ENCODE measurements around the gene PEX10. TPM values are rescaled to one million over a fixed set of nuclear protein-coding genes. Genes with fewer than 3 reads are reported as not detected.

Gene PEX10
- total RNA-seq, 2 donors from 2014 or later: 35.6 TPM

GRCh38 chr1:2408859-2409276 lies 3.5 kb downstream of the PEX10 start:
- H3K4me3 Mint-ChIP-seq: no peak overlapping the region

GRCh38 chr1:2408456-2408855 lies 3.9 kb downstream of the PEX10 start:
- no peak for DNase-seq
- Mint-ChIP-seq H3K27ac (no peak overlapping the region), H3K27me3 (ENCODE audit: insufficient read depth) (no peaks in the 10 kb centered on the region), H3K4me3 (no peak overlapping the region), H3K4me1 (peaks cover 3% of the 10 kb centered on the region), H3K36me3 (ENCODE audit: low read depth) (peaks cover 37% of the 10 kb centered on the region), H3K9me3 (no peaks in the 10 kb centered on the region)
- WGBS, 2 experiments (ENCODE audit: insufficient coverage in 1 of 2, insufficient read length in 1 of 2): 94 to 95% methylated on average over 19 to 24 of the region's 24 CpGs
- Histone ChIP-seq H3K4me1 (ENCODE audit: control insufficient read depth, insufficient read depth, low read length) (no peaks in the 10 kb centered on the region), H3K4me3 (ENCODE audit: low read length) (no peak overlapping the region), H3K9me3 (ENCODE audit: control insufficient read depth, low read length) (no peaks in the 10 kb centered on the region), H3K9ac (ENCODE audit: extremely low read depth, low read length, poor library complexity, severe bottlenecking) (no peak overlapping the region), H3K36me3 (ENCODE audit: control insufficient read depth, insufficient read depth, low read length) (peaks cover 28% of the 10 kb centered on the region), H3K27ac (ENCODE audit: low read depth, low read length) (no peak overlapping the region), H3K27me3 (ENCODE audit: control insufficient read depth, insufficient read depth, low read length, poor library complexity, severe bottlenecking) (no peaks in the 10 kb centered on the region)
- TF ChIP-seq CTCF (conservative IDR thresholded peaks at IDR 0.05): no peak

More at GRCh38 chr1:2408859-2409276, 3.5 kb downstream of the PEX10 start:
- DNase-seq: no peak
- Mint-ChIP-seq H3K27me3 (ENCODE audit: insufficient read depth) (no peaks in the 10 kb centered on the region), H3K36me3 (ENCODE audit: low read depth) (peaks cover 34% of the 10 kb centered on the region), H3K9me3 (no peaks in the 10 kb centered on the region), H3K27ac (no peak overlapping the region), H3K4me1 (peaks cover 5% of the 10 kb centered on the region)
- no peaks in the 10 kb centered on the region for H3K9me3 ChIP-seq (ENCODE audit: control insufficient read depth, low read length)
- TF ChIP-seq CTCF (conservative IDR thresholded peaks at IDR 0.05): no peak
- WGBS, 2 experiments (ENCODE audit: insufficient coverage in 1 of 2, insufficient read length in 1 of 2): 90 to 91% methylated on average over 8 to 13 of the region's 13 CpGs
- H3K4me3 ChIP-seq (ENCODE audit: low read length): no peak overlapping the region
- no peak overlapping the region for H3K9ac ChIP-seq (ENCODE audit: extremely low read depth, low read length, poor library complexity, severe bottlenecking)
- no peak overlapping the region for H3K27ac ChIP-seq (ENCODE audit: low read depth, low read length)
- peaks cover 26% of the 10 kb centered on the region for H3K36me3 ChIP-seq (ENCODE audit: control insufficient read depth, insufficient read depth, low read length)
- H3K4me1 ChIP-seq (ENCODE audit: control insufficient read depth, insufficient read depth, low read length): peaks cover 2% of the 10 kb centered on the region
- no peaks in the 10 kb centered on the region for H3K27me3 ChIP-seq (ENCODE audit: control insufficient read depth, insufficient read depth, low read length, poor library complexity, severe bottlenecking)

GRCh38 chr1:2407991-2408275 lies 4.4 kb downstream of the PEX10 start:
- no peaks in the 10 kb centered on the region for H3K9me3 ChIP-seq (ENCODE audit: control insufficient read depth, low read length)
- 93 to 98% methylated on average over 8 of the region's 8 CpGs for WGBS, 2 experiments (ENCODE audit: insufficient coverage in 1 of 2, insufficient read length in 1 of 2)
- no peak for TF ChIP-seq CTCF (conservative IDR thresholded peaks at IDR 0.05)
- peaks cover 3% of the 10 kb centered on the region for H3K4me1 Mint-ChIP-seq
- DNase-seq: no peak
- H3K9me3 Mint-ChIP-seq: no peaks in the 10 kb centered on the region
- H3K4me1 ChIP-seq (ENCODE audit: control insufficient read depth, insufficient read depth, low read length): no peaks in the 10 kb centered on the region
- H3K27me3 ChIP-seq (ENCODE audit: control insufficient read depth, insufficient read depth, low read length, poor library complexity, severe bottlenecking): no peaks in the 10 kb centered on the region
- peaks cover 33% of the 10 kb centered on the region for H3K36me3 ChIP-seq (ENCODE audit: control insufficient read depth, insufficient read depth, low read length)
- no peak overlapping the region for H3K4me3 ChIP-seq (ENCODE audit: low read length)
- H3K36me3 Mint-ChIP-seq (ENCODE audit: low read depth): peaks cover 40% of the 10 kb centered on the region
- H3K4me3 Mint-ChIP-seq: no peak overlapping the region
- H3K27ac Mint-ChIP-seq: no peak overlapping the region
- H3K27ac ChIP-seq (ENCODE audit: low read depth, low read length): no peak overlapping the region
- no peaks in the 10 kb centered on the region for H3K27me3 Mint-ChIP-seq (ENCODE audit: insufficient read depth)
- no peak overlapping the region for H3K9ac ChIP-seq (ENCODE audit: extremely low read depth, low read length, poor library complexity, severe bottlenecking)
